GF-D8 (cell line): ENCODE data around the gene SND1.

Experiments used
- DNase-seq: peaks from one replicate; lab custom pipeline; 2025; lab: John Stamatoyannopoulos, UW

Gene SND1

DNA sequence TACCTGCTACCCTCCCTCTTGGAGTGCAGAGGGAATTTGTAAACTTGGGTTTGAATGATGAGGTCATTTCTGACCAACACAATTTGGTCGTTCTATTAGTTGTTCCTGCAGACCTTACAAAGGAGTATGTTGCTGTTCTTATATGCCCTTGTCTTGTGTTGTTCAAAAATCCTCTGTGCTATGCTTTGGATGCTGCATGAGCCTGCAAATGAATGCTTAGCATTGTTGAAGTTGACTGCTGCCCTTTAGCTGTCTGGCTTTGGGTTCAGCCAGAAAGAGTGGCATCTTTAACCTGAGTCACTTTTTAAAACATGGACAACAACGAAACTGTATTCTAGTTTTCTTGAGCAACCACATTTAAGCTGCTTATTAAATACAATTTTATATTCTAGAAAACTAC, 80.3 kb downstream of the SND1 start:
- no peak for DNase-seq

DNA sequence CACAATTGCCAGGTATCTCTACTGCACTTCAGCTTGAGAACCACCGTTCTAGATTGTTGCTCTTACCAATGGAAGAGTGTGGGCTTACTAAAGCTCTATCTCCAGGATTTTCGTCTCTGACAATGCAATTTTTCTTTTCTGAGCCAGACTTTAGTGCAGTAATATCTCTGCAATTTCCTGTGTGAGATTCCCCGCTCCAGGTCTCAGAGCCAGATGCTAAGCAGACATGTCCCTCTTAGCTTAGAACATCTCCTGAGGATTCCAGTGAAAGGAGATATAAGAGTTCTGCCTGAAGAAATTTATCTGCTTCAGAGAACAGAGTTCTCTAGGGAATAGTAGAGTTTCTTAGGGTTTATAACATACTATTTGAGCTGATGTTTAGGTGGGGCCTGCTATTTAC, 82.0 kb downstream of the SND1 start:
- DNase-seq: no peak

DNA sequence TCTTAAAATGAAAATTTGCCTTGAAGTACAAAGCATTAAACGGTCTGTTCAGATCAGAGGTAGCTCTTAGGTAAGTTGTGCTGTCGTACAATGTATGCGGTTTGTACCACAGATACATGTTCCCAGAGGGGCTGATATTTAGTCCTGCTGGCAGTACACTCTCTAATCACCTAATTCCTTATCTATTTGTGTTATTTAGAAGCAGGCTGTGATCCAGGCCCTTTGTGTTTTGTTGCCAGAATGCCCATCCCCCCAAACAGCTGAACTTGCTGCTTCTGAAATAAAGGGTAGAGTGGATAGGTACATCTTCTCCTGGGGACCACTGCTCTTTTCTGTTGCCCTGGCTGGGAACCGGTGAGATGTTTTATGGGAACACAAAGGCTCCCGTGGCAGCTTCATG, 84.5 kb downstream of the SND1 start:
- no peak for DNase-seq

DNA sequence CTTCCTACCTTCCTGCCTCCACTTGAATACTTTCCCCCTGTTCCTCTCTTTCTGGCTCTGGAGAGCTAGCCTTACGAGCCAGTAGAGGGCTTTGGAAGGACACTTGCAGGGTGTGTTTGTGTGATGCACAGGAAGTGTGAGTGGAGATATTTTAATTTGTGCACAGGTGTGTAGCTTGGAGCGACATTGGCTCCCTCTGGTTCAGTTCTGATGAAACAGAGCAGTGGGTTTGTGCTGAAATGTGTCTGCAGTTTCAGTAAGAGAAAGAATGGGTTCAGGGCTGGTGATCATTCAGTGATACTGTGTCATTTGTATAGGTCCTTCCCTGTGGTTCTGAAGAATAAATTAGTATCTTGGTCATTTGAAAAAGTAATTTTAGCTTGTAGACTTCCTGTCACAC, 86.9 kb downstream of the SND1 start:
- no peak for DNase-seq

DNA sequence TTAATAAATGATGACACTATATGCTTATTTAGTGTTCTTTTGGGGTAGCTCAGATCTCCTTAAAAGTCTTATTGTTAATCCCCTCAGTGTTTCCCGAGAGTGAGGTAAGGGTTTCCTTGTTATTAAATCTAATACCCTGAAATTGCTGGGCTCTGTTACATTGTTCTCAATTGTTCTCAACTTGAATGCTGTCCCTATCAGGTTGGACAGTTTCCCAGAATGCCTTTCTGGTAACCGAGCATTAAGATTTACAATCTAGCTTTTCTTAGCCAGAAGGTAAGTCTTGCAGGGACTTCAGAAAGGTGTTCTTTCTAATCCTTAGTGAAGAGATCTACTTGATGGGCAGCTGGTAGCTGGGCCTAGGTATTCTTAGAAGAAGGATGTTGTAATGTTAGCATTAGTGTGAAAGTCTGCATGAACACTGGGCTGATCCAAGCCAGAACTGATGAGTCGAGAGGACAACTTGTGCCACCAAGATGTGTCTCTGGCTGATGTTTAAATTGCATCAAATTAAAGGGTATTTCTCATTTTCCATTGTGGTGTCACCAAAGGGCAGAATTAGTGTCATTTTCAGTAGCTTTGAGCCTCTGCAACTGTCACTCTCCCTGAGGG, 89.9 kb downstream of the SND1 start:
- no peak for DNase-seq

DNA sequence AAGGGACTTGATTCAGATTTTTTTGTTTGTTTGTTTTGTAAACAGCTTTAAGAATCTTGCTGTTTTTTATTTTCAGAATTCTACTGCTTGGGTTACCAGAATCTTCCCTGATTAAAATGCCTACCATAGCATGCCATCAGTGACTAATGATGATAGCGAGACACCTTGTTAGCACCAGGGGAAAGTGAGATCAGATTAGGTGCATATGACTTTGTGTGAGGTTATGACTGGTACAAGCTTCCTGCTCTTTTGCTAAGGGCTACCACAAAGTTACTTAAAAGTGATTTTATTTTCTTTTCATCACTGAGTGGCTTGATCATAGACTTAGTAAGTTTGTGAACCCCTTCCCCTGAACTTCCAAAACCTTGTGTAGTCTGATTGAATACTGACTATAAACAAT, 93.5 kb downstream of the SND1 start:
- DNase-seq: no peak

DNA sequence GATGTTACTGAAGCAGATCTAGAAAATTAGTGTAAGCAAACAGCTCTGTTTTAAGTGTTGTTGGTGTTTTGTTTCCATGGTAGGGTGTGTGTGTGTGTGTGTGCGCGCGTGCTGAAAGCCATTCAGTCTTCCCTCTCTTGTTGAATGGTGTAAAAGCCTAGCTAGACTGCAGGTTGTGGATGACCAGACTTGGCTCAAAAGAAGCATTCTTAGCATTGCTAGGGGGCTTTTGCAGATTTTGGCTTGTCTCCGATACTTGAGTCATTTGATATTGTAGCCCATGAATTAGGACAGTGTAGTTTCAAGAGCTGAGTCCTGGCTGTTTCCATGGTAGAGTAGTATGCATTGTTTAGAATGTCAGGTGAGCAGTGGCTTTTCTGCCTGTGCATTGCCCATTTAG, 99.1 kb downstream of the SND1 start:
- no peak for DNase-seq

DNA sequence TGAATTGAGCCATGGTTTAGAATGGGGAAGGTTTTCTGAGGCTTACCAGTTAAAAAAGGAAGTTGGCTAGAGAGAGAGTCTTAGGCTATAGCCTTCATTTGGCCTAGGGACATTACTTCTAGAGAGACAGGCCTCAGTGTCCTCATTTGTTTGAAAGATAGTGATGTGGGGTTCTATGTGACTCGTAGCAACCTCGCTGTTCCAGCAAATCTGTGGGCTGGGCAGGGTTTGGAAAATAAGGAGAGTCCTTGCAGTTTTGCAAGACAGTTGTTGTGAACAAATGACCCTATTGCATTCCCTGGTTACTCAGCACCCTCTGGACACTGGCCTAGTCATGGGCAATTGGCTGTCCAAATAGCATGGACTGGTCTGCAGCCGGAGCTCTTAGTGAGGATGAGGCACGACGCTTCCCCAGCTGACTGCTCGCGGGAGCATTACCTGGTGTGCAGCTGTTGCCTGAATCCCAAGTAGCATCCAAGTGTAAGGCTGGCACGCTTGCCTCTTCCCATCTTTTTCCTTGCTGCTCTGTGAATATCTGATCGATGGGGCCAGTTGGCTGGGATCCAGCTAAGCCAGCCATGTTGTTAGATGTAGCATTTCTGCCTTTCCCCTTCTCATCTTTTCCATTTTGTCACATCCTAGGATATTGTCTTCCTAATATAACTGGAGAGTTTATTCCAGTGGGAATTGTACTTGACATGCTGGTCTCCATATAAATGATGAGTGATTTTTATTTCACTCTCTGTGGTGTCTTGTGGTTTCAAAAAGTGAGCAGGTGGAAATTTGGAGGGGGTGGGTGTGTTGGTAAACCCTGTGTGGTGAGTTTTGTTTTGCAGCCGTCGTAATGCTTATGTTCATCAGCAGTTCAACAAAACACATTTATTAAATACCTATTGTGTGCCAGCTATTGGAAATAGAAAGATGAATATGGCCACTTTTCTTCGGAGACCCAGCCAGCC, 99.8 kb downstream of the SND1 start:
- DNase-seq: peak; percentile 8

DNA sequence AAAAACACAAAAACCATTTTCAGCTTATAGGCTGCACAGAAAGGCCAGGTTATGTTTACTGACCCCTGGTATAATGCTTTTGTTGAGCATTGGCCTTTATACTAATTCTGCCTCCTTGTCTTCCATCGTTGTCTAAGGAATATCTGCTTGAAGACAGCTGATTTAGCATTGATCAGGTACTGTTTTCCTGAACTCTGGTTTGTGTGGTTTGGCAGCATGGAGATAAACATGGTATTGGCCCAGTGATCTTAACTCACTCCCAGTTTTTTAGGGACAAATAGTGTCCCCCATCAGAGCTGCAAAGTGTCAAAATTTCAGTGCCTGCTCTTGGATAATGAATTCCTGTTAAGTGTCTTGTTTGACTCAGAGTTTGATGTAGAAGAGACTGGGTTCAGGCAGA, 100.8 kb downstream of the SND1 start:
- no peak for DNase-seq

DNA sequence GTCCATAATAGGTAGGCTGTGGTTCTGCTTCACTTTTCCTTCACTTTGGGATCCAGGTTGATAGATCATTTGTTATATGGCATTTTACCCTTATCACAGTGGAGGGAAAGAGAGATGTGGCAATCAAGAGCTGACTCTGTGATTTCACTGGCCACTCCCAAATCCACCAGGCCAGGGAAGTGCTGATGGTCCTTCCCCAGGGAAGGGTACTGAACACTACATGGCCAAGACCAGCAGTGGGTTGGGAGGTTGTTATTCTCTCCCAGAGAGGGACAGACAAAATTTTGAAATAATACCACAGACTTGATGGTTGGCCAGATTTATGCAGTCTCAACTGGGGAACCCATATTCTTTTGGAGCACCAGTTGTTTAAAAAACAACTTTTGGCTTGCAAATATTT, 102.5 kb downstream of the SND1 start:
- no peak for DNase-seq

DNA sequence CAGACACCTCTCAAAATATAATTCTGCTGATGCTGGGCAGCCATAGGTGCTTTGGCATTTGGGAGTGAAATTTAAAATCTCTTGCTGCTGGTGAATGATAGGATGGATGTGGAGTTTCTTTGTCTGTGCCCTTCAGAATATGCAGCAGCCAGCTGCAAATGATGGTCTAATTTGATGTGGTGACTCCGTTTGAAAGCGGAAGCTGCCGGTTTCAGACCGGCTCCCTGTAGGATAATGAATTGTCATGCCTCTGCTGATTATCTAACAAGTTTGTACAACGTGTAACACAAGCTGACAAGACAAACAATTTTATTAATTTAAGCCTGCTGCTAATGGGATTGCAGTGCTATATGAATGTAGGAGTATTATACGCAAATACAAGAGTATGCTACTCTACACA, 103.5 kb downstream of the SND1 start:
- DNase-seq: no peak

DNA sequence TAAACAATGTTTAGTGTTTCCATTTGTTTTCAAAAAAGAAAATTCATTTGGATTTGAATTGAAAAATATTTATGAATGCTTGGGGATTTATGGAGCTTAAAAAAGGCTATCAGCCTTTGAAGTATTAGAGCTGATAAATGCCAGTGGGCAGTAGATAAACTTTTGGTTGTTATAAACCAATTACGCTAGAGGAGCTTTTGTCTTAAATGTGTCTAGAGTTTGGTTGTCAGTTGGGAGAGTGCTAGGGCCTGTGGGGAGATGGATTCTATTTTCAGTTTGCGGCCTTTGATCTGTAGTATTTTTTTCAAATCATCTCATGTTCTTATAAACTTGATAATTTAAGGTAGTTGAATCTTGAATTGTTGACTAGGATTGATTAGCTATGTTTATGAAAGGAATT, 104.0 kb downstream of the SND1 start:
- DNase-seq: no peak

DNA sequence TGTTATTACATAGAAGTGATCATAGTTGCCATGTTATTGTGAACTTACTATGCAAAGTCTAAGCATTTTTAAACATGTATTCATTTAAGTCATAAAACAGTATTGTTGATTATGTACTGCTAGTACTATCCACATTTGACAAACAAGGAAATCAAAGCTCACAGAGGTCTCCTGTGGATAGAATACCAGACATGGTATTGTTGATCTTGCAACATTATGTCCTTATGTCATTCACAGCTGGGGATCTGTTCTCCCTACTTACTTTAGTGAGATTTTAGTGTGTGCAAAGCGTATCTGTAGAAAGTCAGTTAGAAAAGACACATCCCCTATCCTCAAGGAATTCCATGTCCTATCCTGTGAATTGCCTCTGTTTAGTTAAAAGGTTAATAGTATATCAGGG, 106.1 kb downstream of the SND1 start:
- no peak for DNase-seq

DNA sequence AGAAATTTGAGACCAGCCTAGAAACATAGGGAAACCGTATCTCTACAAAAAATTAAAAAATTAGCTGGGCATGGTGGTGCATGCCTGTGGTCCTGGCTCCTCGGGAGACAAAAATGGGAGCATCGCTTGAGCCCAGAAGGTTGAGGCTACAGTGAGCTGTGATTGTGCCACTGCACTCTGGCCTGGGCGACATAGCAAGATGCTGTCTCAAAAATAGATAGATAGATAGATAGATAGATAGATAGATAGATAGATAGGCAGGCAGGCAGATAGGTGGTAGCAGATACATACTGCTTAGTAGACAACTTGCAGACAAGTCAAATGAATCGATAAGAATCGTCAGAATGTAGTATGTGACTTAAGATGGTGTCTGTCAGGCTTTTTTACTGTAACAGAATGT, 106.9 kb downstream of the SND1 start:
- no peak for DNase-seq

DNA sequence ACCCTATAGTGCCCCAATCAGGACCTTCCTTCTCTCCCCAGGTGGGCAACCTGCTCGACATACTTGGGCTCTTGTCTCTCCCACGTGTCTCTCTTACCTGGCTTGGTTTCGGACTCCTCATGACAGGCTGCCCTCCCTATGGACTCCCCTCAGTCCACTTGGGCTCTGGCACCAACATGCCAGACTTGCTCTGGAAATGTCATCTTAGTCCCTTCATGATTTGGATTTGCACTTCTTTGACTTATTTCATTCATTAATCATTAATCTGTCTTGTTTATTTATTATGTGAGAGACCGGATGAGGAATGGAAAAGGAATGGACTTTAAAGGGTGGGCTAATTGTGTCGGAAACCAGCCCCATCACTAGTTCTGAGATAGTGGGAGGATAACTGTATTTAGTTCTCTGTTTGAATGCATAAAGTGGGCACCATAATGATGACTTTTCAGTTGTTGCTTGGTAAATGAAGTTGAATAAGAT, 108.0 kb downstream of the SND1 start:
- DNase-seq: no peak

DNA sequence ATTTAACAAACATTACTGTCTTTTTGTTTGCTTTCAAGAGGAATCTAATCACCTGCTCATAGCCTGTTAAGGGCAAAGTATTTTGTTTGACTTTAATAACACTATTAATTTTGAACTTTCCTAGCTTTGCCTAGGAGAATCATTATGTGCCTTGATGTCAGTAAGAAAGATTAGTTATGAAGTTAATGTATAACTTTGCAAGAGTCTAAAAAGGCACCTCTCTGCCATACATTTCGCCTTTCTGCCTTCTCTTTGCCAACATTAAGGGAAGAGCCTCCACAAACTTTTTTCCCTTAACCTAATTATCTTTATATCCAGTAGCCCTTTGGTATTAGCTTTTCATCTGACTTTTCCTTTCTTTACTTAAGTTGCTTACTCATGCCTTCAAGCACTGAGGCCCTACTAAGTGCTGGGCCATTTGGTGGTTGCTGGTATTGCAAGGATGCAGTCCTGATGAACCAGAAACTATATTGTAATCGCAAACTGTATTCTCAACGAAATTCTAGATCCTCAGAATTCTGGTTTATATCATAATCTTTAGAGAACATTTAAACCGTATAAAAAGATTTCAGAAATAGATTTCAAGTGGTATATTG, 108.5 kb downstream of the SND1 start:
- no peak for DNase-seq

DNA sequence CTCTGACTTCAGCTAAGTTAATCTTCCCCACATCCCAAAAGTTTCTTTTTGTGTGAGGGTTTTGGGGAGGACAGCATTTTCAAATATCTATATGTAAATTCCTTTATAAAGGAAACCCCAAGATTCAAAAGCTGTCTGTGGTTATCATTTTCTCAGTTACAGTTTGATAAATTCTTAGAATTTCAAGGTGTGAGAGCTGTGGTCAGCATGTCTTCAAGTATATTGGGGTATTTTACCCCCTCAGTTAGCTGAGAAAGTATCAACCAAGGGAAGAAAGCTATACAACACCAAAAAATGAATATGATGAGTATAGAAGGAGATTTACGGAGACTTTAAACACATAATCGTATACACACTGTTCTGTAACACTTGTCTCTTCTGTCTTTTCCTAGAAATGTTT, 109.2 kb downstream of the SND1 start:
- DNase-seq: no peak

DNA sequence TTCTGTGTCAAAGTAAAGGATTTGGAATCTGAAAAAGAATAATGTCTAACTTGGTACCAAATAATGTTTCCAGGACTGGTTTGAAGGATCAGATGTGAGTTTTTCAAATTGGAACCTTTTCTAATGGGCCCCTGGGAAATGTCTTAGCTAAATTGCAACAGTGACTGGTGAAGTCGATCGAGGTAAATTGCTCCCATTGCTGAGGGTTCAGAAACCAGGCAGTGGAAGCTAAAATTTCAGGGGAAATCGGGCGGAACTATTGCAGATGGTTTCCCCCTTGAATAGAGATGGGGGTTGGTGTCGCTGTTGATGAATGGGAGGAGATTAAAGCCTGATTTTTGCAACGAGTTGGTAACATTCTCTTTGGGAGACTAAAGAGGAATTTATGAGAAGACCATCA, 112.7 kb downstream of the SND1 start:
- DNase-seq: no peak

DNA sequence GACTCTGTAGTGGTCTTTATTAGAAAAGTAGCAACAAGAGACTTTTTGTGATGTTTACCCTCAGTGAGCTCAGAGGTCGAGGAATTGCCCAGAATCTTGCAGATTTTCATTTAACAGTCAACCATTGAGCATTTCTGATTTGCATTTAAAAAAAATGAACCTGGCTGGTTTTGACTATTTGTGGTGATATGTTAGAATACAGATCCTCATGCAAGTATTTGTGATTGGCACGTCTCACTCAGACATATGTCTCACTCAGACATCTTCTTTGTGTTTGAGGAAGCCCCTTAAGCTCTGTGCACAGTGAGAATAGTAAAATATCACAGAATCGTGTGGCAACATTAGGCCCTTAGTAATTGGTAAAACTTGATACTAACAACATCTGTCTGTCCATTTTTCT, 113.2 kb downstream of the SND1 start:
- no peak for DNase-seq

DNA sequence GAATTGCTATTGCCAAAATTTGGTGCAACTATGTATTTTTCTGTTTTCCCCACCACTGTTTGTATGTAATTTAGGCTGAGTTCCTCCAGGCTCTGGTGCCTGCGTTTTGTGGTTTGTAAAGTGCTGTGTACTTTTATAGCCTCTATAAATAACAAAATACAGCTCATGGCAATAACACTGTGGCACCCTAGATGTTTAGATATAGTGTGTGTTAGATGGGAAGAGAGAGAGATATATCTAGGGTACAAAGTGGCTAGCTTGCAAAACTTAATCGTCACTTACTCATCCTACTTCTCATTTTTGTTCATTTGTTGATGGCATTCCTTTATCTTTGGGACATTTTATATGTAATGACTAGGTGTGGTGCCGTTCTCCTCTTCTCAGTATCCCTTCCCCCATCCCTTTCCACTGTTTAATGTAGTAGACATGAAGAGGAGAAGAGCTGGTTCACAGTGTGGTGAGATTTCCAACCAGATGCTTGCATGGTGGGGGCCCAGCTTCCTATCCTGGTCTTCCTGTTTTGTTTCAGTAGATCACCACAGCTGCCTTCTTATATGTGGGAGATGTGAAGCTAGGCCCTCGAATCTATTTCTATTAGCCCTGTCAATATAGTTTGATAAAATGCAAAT, 115.0 kb downstream of the SND1 start:
- peak; percentile 20 for DNase-seq

DNA sequence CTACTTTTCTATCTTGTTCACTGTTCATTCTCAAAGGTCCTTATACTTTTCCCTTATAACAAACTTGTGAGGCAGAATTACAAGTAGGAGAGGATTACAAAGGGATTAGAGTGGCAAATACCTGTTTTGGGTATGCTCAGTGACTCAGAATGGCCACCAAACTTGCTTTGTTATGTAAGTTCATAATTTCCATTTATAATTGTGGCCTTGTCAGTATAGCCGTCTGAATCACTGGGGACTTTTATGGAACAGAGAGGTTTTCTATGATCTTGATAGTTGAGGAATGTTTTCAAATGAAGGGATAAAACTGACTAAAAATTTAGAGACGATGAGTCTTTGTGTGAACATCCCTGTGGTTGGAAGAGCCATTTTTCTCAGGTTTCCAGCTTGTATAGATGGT, 116.2 kb downstream of the SND1 start:
- DNase-seq: no peak

DNA sequence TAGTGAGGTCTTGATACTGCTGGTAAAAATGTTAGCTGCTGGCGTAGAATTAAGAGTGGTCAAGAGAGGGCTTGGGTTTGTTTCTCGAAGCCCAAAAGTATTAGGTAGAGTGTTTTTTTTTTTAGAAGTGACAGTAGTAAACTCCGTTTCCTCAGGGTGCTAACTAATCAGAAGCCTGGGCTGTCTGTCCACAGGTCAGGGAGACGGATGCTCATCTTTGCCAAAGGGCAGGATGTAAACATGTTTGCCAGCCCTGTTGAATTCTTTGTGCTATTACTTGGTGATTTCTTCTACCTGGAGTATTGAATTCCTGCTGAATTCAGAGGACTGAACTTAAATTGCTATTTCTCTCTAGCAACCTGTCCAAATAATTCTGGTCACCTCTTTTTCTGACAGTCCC, 117.1 kb downstream of the SND1 start:
- DNase-seq: no peak
